Stromal cell of bone marrow (primary cell): Measurements from ENCODE around the gene MYBPC3.
"Not testable (repeated sequence)": the region's sequence is repeated elsewhere in the genome, so short reads cannot be mapped to it uniquely, and the experiment has no call there.

ENCODE experiments used
- DNase-seq: peaks from one replicate; pipeline ENCODE4 v3.0.0-alpha.2; 2012; ENCODE audit warnings: low read depth

MYBPC3 gene

DNA sequence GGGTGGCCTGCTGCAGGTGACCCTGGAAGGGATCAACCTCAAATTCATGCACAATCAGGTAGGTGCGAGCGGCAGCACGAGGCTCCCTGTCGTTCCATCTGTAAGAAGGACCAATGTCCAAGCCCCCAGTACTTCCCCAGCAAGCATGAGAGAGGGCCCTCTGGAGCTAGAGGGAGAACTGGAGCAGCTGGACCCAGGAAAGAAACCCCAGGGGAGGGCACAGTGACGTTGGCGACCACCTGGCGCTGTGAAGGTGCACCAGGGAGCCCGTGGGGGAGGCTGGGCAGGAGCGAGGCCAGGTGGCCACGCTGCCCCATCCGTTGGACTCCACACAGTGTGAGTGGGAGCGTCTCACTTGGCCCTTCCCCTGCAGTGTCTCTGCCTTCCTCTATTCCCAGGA, 28.0 kb downstream of the MYBPC3 start:
- no peak for DNase-seq

DNA sequence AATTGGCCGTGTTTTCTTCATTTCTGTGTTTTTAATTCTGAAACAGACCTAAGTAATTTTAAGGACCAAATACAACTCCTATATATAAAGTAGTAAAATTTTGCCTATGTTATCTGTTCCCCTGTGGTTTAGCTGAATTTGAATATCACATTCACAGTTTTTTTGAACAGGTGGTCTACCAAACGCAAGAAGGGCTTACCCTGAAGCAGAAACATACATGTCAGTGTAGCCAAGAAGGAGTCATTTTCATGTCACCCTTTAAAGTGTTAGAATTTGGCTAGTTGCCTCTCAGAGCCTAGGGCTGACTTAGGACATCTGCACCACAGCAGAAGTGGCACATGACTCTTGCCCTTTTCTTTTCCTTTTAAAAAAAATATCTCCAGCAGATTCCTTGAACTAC, 34.3 kb downstream of the MYBPC3 start:
- DNase-seq = no peak

DNA sequence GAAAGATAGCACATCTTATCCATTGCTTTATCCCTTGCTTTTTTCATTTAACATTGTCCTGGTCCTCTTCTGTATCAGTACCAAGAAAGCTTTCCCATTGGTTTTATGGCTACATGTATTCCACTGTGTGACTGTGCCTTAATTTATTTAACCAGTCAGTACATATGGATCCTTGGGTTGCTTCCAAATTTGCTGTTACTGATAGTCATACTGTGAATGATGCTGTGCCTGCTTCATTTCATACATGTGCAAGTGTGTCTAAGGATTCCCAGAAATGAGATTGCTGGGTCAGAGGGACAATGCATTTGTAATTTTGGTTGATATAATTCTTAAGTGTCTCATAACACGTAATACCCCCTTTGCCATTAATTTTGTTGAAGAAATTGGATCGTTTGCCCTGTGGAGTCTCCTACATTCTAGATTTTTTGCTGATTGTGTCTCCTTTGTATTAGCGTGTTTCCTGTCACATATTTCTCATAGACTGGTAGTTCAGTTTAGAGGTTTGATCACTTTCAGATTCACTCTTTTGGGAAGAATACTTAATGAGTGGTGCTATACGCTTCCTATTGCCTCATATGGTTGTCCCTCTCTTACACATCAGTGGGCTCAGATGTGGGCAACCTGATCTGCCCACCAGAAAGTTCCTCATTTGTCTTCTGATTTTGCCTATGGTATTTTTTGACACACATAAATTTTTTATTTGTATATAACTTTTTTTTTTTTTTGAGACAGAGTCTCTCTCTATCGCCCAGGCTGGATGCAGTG, 35.3 kb downstream of the MYBPC3 start:
- DNase-seq = no peak

DNA sequence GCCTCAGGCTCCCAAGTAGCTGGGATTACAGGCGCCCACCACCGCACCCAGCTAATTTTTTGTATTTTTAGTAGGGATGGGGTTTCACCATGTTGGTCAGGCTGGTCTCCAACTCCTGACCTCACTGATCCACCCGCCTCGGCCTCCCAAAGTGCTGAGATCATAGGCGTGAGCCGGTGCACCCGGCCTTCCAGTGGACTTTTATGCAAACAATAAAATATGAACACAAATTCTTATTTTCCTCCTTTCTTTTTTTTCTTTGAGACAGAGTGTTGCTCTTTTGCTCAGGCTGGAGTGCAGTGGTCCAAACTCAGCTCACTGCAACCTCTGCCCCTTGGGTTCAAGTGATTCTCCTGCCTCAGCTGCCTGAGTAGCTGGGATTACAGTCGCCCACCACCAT, 36.0 kb downstream of the MYBPC3 start:
- not testable (repeated sequence) for DNase-seq

DNA sequence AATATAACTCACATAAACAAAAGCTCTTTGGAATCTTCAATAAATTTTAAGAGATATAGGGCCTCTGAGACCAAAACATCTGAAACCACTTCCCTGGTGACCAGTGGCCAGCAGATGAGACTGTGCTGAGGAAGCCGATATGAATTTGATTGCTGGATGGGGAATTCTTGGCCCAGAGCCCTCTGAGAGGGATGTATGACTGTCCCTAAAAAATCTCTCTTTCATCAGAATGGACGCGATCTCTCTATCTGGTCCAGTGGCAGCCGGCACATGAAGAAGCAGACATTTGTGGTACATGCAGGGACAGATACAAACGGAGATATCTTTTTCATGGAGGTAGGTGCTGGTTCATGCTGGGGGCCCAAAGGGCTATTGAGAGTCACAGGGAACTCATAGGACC, 37.5 kb downstream of the MYBPC3 start:
- DNase-seq = no peak

DNA sequence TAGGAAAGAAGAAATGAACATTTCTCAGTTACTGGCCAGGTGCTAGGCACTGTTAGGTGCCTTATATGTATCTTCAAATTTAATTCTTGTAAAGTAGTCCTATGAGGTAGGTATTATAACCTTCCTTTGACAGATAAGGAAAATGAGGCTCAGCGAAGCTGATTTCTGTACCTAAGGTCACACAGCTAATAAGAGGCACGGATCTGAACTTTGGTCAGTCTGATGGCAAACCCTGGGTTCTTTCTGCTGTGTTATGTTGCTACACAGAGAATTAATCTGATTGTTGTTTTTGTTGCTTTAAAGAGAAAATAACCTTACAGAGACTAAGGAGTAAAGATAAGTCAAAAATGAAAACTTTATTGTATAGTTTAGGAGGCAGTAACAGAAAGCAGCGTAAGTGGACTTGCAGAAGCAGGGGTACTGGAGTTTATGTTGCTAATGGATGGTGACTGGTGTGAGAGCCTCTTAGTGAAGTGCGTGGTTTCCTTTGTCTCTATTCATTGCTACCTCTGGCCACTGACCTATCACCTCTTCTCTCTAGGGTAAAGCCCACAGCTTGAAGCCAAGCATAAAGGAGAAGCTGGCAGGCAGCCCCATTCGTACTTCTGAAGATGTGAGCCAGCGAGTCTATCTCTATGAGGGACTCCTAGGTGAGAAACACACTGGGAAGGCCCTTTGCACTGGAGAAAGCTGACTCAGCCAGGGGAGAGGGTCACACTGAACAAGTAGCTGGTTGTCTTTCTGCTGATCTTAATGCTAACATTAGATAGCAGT, 44.3 kb downstream of the MYBPC3 start:
- no peak for DNase-seq

DNA sequence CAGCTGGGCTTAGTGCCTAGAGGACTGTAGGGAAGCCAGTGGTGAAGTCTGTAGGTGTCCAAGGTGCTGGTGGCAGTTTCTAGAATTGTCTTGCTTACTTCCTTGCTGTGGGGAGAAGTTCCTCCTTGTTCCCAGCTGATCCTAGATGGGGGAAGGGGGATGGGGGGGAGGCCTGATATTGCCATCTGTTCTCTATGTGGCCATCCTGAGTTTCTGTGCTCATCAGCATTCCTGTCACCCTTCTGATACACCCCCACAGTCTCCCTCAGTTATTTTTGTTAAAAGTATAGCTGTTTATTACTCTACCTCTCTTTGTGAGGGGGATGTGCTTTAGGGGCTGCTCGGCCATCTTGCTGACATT, 46.0 kb downstream of the MYBPC3 start:
- DNase-seq = no peak

DNA sequence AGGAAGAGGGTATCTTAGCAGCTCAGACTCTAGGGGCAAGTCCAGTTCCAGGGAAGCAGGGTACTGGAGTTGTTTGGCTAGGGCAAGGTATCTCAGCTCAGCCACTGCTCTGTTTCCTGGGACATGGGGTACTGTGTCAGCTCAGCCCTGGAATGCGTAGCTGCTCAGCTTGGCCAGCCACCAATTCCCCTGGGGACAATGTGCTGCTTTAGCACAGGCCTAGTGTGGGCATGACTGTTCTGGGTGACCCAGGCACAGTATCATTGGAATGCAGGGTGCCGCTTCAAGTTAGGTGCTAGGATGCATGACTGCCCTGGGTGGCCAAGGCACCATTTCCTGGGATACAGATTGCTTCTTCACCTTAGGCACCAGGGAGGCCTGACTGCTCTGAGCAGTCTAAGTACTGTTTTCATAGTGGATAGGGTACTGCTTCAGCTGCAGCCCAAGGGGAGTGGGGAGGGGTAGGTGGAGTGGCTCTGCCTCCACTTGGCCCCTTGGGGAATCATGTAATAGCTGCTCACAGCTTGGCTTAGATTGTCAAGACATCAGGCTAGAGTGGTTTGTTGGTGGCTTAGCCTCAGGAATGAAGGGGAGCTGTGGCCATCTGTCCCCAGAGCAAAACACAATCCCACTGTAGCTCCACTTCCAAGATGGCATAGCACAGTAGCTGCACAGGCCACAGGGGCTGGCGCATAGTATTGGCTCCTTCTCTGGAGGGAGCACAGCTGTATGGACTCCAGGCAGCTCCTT, 46.6 kb downstream of the MYBPC3 start:
- no peak for DNase-seq

DNA sequence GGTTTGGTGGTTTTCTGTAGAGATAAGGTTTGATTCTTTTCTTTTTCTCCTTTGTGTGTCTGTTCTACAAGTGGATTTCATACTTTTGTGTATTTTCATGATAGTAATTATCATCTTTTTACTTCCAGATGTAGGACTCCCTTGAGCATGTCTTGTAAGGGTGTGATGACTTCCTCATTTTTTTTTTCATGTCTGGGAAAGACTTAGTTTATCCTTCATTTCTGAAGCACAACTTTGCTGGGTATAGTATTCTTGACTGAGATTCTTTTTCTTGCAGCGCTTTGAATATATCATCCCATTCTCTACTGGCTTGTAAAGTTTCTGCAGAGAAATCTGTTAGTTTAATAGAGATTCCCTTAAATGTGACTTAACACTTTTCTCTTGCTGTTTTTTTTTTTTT, 49.6 kb downstream of the MYBPC3 start:
- DNase-seq = no peak

DNA sequence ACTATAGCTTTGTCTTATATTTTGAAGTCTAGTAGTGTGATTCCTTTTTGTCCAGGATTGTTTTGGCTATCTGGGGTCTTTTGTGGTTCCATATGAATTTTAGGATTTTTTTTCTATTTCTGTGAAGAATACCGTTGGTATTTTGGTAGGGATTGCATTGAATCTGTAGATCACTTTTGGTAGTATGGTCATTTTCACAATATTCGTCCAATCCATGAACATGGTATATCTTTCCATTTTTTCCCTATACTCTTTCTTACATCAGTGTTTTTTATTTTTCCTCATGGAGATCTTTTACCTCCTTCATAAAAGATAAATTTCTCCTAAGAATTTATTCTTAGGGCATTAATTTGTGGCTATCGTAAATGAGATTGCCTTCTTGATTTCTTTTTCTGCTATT, 53.4 kb downstream of the MYBPC3 start:
- no peak for DNase-seq

DNA sequence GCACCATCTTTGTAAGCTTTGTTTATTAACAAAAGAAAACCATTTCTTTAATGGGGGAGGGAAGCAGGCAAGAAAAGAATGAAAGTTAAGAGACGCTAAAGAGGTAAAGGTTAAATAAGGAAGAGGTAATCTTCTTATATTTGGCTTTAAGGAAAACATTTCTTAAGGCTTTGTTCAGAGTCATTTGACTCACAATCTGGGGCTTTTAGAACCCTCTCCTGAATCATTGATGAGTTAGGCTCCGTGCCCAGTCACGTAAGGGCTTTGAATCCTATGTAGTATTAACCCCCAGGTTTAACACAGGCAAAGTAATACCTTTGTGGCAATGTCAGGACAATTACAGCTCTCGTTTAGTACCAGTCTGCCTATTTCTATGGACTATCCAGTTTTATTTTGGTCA, 56.5 kb downstream of the MYBPC3 start:
- DNase-seq = no peak

DNA sequence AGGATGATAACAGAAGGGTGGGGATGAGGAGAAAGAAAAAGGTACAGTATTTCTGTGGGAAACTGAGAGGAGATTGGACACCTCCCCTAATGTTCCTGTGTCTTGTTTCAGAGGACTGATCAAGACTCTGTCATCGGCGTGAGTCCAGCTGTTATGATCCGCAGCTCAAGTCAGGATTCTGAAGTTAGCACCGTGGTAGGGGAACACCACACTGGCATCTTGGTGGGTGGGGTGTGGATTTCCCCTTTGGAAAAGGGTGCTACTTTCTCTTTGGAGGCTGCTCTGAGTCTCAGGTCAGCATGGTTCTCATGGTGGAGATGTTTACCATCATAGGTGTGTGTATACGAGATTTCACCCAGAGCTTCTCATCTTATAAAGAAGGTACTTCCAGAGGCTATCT, 57.1 kb downstream of the MYBPC3 start:
- DNase-seq = no peak

DNA sequence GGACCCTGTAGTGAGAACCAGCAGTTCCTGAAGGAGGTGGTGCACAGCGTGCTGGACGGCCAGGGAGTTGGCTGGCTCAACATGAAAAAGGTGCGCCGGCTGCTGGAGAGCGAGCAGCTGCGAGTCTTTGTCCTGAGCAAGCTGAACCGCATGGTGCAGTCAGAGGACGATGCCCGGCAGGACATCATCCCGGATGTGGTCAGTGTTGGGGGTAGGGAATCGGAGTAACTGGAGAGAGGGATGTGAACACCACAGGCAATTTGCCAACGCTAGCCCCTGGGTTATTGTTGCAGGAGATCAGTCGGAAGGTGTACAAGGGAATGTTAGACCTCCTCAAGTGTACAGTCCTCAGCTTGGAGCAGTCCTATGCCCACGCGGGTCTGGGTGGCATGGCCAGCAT, 62.6 kb downstream of the MYBPC3 start:
- DNase-seq = no peak

DNA sequence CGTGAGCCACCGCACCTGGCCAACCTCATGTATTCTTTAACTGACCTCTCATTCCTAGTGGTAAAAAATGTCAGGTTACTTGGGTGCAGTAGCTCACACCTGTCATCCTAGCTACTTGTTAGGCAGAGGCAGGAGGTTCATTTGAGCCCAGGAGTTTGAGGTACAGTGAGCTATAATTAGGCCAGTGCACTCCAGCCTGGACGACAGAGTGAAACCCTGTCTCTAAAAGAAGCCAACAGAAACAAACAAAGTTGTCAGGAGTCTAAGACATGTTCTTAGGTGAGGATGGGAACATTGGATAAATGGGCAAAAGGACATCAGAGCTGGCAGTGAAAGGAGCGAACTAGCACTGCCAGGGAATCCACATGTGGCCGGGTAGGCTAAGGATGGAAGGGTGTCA, 64.4 kb downstream of the MYBPC3 start:
- no peak for DNase-seq

DNA sequence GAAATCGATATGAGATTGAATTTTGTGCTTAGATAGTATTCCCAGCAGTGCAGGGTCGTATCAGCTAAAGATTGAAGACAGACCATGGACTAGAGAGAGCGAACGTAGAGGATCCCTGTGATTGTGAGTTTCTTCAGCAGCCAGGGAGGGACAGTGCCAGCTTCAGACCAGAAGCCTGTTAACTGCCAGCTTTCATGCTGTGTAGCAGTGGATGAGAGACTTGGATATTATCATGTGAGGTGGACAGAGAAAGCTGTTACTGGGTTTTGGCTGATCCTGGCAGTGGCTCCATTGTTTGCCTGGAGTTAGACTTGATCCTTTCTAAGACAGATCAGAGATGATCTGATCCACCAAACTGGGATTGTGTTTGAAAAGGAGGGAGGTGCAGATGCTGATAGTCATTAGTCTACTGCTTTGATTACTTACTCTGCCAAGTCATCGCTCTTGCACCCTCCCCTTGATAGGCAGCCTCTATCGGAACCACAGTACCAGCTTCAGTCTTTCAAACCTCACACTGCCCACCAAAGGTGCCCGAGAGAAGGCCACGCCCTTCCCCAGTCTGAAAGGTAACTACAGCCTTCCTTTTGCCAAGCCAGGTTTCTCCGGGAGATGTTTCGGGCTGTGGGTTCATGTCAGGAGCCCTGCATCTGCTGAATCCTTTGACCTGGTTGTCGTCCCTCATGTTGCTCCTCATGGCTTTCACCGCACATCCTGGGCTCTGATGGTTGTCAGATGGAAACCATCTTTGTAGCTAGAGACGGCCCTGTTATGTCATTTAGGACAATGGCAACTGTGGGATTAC, 66.3 kb downstream of the MYBPC3 start:
- no peak for DNase-seq

DNA sequence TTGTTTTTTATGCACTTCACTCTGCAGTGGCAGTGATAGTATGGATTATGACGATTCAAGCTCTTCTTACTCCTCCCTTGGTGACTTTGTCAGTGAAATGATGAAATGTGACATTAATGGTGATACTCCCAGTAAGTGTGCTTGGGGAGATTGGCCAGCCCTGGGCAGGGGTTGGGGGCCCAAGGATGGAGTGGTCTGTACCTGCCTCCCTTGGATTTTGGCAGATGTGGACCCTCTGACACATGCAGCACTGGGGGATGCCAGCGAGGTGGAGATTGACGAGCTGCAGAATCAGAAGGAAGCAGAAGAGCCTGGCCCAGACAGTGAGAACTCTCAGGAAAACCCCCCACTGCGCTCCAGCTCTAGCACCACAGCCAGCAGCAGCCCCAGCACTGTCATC, 68.4 kb downstream of the MYBPC3 start:
- no peak for DNase-seq

DNA sequence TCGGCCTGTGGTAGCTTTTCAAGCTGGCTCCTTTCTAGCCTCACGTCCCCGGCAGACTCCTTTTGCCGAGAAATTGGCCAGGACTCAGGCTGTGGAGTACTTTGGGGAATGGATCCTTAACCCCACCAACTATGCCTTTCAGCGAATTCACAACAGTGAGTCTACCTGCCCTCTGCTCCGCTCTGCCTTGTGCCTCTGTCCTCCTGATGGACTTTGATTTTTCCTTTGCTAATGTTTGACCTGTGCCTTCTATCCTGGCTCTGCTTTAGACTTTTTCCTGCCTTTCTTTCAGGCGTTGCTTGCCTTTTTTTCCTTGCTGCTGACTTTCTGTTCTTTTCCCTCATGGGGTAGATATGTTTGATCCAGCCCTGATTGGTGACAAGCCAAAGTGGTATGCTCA, 70.0 kb downstream of the MYBPC3 start:
- DNase-seq = no peak
